HCT116 (cell line): ENCODE measurements around the gene SLC5A7. TPM values are rescaled to one million over a fixed set of nuclear protein-coding genes. Genes with fewer than 3 reads are reported as not detected.

Experiments used
- ATAC-seq: fragments of 200-7000 bp; cut with Tn5 transposase; 2 replicates; pipeline ENCODE4 v1.9.1; 2020; ENCODE audit warnings: mild to moderate bottlenecking, moderate library complexity
- BruUV-seq: library from RNA; stranded (reverse); fragments of 400-500 nt; replicated peaks from 2 replicates; lab custom pipeline; 2021; lab: Mats Ljungman, UMichigan
- CTCF ChIA-PET: fragments of 300-600 bp; sonication (Branson Sonifier 250); formaldehyde crosslinking; loops from one replicate; lab custom pipeline; 2021; ENCODE audit warnings: antibody characterized with exemption; lab: Charles Lee
- POLR2A ChIA-PET: fragments of 300-600, 350-600 bp; sonication (Branson Sonifier 250); formaldehyde crosslinking; loops from one replicate; lab custom pipeline; 2021; ENCODE audit warnings: antibody characterized with exemption; lab: Charles Lee
- RAD21 ChIA-PET, 2 experiments: fragments of 300-600 bp; sonication (Branson Sonifier 250); formaldehyde crosslinking; loops; one replicate each; lab custom pipeline; 2023; ENCODE audit warnings: low total read pairs in 2 of 2; ENCODE audit not compliant: uncharacterized antibody in 2 of 2, unreplicated experiment in 2 of 2, low non-redundant PET in 1 of 2; lab: Charles Lee
- DNase-seq: peaks from one replicate; pipeline ENCODE4 v3.0.0-alpha.2; 2010; ENCODE audit warnings: low read depth, low spot score
- H2AFZ ChIP-seq: fragments of 200-600 bp; shearing (Covaris generic), sonication (generic); 2 replicates; pipeline ENCODE4 v1.6.1; 2017; ENCODE audit warnings: low read depth, mixed run types, mixed read lengths, antibody characterized with exemption, low read length; ENCODE audit not compliant: poor library complexity, severe bottlenecking
- H3K27ac ChIP-seq: 2 replicates; pipeline ENCODE4 v1.5.1; 2012; ENCODE audit warnings: low read depth, low read length
- H3K27me3 ChIP-seq: fragments of 200-600 bp; sonication (generic); 2 replicates; pipeline ENCODE4 v1.6.1; 2016; ENCODE audit warnings: mixed run types, low read length, mixed read lengths; ENCODE audit not compliant: insufficient read depth
- H3K36me3 ChIP-seq, 2 experiments: fragments of 200-500 bp in 1 of 2; fragments of 200-600 bp in 1 of 2; sonication (Bioruptor generic) in 1 of 2; sonication (generic) in 1 of 2; 2 replicates each; pipeline versions ENCODE4 v1.5.1 to v1.6.1; 2014 to 2016; ENCODE audit warnings: low read length in 2 of 2, inconsistent platforms in 1 of 2, mixed read lengths in 1 of 2, mixed run types in 1 of 2; ENCODE audit not compliant: insufficient read depth in 2 of 2, control insufficient read depth in 1 of 2
- H3K4me1 ChIP-seq, 2 experiments: fragments of 200-600 bp in 1 of 2; sonication (generic) in 1 of 2; 2 replicates each; pipeline versions ENCODE4 v1.5.1 to v1.6.1; 2012 to 2017; ENCODE audit warnings: low read length in 2 of 2, inconsistent platforms in 1 of 2, mild to moderate bottlenecking in 1 of 2, mixed read lengths in 1 of 2, mixed run types in 1 of 2, moderate library complexity in 1 of 2; ENCODE audit not compliant: insufficient read depth in 2 of 2, control insufficient read depth in 1 of 2
- H3K4me2 ChIP-seq: fragments of 200-600 bp; sonication (generic); 2 replicates; pipeline ENCODE4 v1.6.1; 2017; ENCODE audit warnings: mixed run types, low read length, mixed read lengths
- H3K4me3 ChIP-seq, 2 experiments: fragments of 200-600 bp in 1 of 2; sonication (generic) in 1 of 2; replicated peaks in 1 of 2; 2 replicates each; pipeline ENCODE4 v1.5.1; 2011 to 2016; ENCODE audit warnings: low read length in 2 of 2, control low read depth in 1 of 2, low read depth in 1 of 2, mild to moderate bottlenecking in 1 of 2, mixed read lengths in 1 of 2, mixed run types in 1 of 2
- H3K79me2 ChIP-seq: fragments of 200-600 bp; sonication (generic); 2 replicates; pipeline ENCODE4 v1.6.1; 2017; ENCODE audit warnings: mild to moderate bottlenecking, mixed run types, low read length, moderate library complexity, mixed read lengths; ENCODE audit not compliant: insufficient read depth
- H3K9ac ChIP-seq: fragments of 200-600 bp; sonication (generic); 2 replicates; pipeline ENCODE4 v1.6.1; 2016; ENCODE audit warnings: low read length, mixed read lengths
- H3K9me2 ChIP-seq: fragments of 200-600 bp; sonication (generic), shearing (Covaris generic); 2 replicates; pipeline ENCODE4 v1.6.1; 2017; ENCODE audit warnings: mixed run types, mild to moderate bottlenecking, moderate library complexity; ENCODE audit not compliant: insufficient read depth
- H3K9me3 ChIP-seq, 2 experiments: fragments of 200-500 bp in 1 of 2; fragments of 200-600 bp in 1 of 2; sonication (Bioruptor generic) in 1 of 2; sonication (generic) in 1 of 2; 2 replicates each; pipeline ENCODE4 v1.6.1; 2014 to 2017; ENCODE audit warnings: low read length in 2 of 2, mixed read lengths in 2 of 2, inconsistent platforms in 1 of 2, low read depth in 1 of 2, mild to moderate bottlenecking in 1 of 2, mixed run types in 1 of 2, moderate library complexity in 1 of 2; ENCODE audit not compliant: control insufficient read depth in 1 of 2, insufficient read depth in 1 of 2
- H4K20me1 ChIP-seq: fragments of 200-600 bp; sonication (generic), shearing (Covaris generic); 2 replicates; pipeline ENCODE4 v1.6.1; 2017; ENCODE audit warnings: mixed run types, mild to moderate bottlenecking, moderate library complexity; ENCODE audit not compliant: insufficient read depth
- CBX3 ChIP-seq: IDR thresholded peaks from 2 replicates; pipeline ENCODE4 v1.6.1; 2012; ENCODE audit warnings: low read depth
- CEBPB ChIP-seq: IDR thresholded peaks from 2 replicates; pipeline ENCODE4 v1.6.1; 2012; ENCODE audit warnings: low read depth
- ELF1 ChIP-seq: IDR thresholded peaks from 2 replicates; pipeline ENCODE4 v1.6.1; 2012; ENCODE audit warnings: low read depth, borderline replicate concordance
- FOSL1 ChIP-seq: IDR thresholded peaks from 2 replicates; pipeline ENCODE4 v1.6.1; 2012; ENCODE audit warnings: low read depth
- JUND ChIP-seq: IDR thresholded peaks from 2 replicates; pipeline ENCODE4 v1.6.1; 2012
- POLR2A ChIP-seq: IDR thresholded peaks from 2 replicates; pipeline ENCODE4 v1.7.0; 2011; ENCODE audit warnings: borderline replicate concordance; ENCODE audit not compliant: insufficient read depth, insufficient read length; ENCODE audit errors: extremely low read depth
- POLR2AphosphoS5 ChIP-seq: IDR thresholded peaks from 2 replicates; pipeline ENCODE4 v1.6.1; 2011; ENCODE audit warnings: mild to moderate bottlenecking, low read depth, low read length, moderate library complexity
- RAD21 ChIP-seq: IDR thresholded peaks from 2 replicates; pipeline ENCODE4 v1.6.1; 2012; ENCODE audit warnings: low read depth, mild to moderate bottlenecking
- SIN3A ChIP-seq: IDR thresholded peaks from 2 replicates; pipeline ENCODE4 v1.6.1; 2012; ENCODE audit warnings: low read depth
- SRF ChIP-seq: IDR thresholded peaks from 2 replicates; pipeline ENCODE4 v1.6.1; 2012; ENCODE audit warnings: low read depth
- TCF7L2 ChIP-seq: IDR thresholded peaks from 2 replicates; pipeline ENCODE4 v1.7.0; 2011; ENCODE audit warnings: borderline replicate concordance, inconsistent platforms; ENCODE audit not compliant: insufficient read depth, insufficient read length; ENCODE audit errors: extremely low read depth
- YY1 ChIP-seq: IDR thresholded peaks from 2 replicates; pipeline ENCODE4 v1.6.1; 2011; ENCODE audit warnings: low read length, low read depth, moderate library complexity, mild to moderate bottlenecking; ENCODE audit not compliant: insufficient replicate concordance; ENCODE audit errors: extremely low read depth
- ZFX ChIP-seq: fragments of 450-650 bp; IDR thresholded peaks from 2 replicates; pipeline ENCODE4 v1.6.1; 2017
- ZNF274 ChIP-seq: fragments of 200-500 bp; sonication (Bioruptor generic); IDR thresholded peaks from 2 replicates; pipeline ENCODE4 v1.6.1; 2014; ENCODE audit warnings: mild to moderate bottlenecking, low read depth, low read length, inconsistent platforms
- intact Hi-C: fragments of 100-400 bp; cut with micrococcal nuclease; formaldehyde crosslinking; loops from 2 replicates; pipeline ENCODE4 v1.10.0; 2022
- total RNA-seq: library from RNA; stranded (reverse); gene quantifications from one replicate; pipeline ENCODE4 v1.2.1, GENCODE V29; 2021; ENCODE audit not compliant: unreplicated experiment
- TF ChIP-seq, protein P1 (sequence below): IDR thresholded peaks from 2 replicates; pipeline ENCODE4 v1.6.1; 2012; ENCODE audit warnings: low read depth
- TF ChIP-seq, protein P2 (sequence below): IDR thresholded peaks from 2 replicates; pipeline ENCODE4 v1.6.1; 2012
- TF ChIP-seq, protein P3 (sequence below): IDR thresholded peaks from 2 replicates; pipeline ENCODE4 v1.6.1; 2011; ENCODE audit warnings: mild to moderate bottlenecking, low read length, moderate library complexity; ENCODE audit not compliant: insufficient replicate concordance; ENCODE audit errors: extremely low read depth

Gene SLC5A7
- total RNA-seq, 1 experiment from 2014 or later = not detected

DNA sequence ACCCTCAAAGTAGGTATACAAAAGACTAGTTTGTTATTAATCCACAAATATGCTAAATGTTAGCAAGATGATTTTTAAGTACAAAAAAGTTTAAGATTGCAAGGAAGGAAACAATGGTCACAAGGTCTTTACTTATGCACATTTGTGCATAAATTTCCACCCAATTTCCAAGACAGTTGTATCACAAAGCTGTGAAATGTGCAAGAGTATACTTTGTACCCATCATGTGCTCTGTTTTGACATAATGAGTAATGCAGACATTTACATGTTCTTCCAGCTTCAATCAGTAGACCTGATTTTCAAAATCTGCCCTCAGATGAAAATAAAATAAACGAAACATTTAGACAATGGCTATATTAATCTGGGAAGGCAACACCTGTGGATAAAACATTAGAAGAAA lies 27.0 kb downstream of the SLC5A7 start:
- H3K79me2 ChIP-seq = no peaks in the 10 kb centered on the region
- H3K27ac ChIP-seq = no peak overlapping the region
- CTCF ChIA-PET = no interaction called here
- no peak for DNase-seq
- no peaks in the 10 kb centered on the region for H4K20me1 ChIP-seq
- H3K9me3 ChIP-seq = peaks cover 4 to 19% of the 10 kb centered on the region in 2 experiments; a peak in 2 of 4 replicates
- no peak overlapping the region for H3K4me2 ChIP-seq
- BruUV-seq = no TSS peak
- H3K4me1 ChIP-seq = no peaks in the 10 kb centered on the region
- no peaks in the 10 kb centered on the region for H3K36me3 ChIP-seq
- POLR2A ChIA-PET = no interaction called here
- intact Hi-C loops = no loop called here
- no peak overlapping the region for H3K9ac ChIP-seq
- no peaks in the 10 kb centered on the region for H3K27me3 ChIP-seq
- no peak overlapping the region for H3K4me3 ChIP-seq
- RAD21 ChIA-PET = no interaction called here
- H3K9me2 ChIP-seq = no peaks in the 10 kb centered on the region
- no peak for ATAC-seq
- H2AFZ ChIP-seq = no peak overlapping the region
- TF ChIP-seq POLR2AphosphoS5 (no peak), CBX3 (no peak), SIN3A (no peak), CEBPB (no peak), TCF7L2 (no peak), FOSL1 (no peak), RAD21 (no peak), JUND (no peak), ZFX (no peak), ELF1 (no peak), ZNF274 (no peak), YY1 (no peak), SRF (no peak), POLR2A (no peak)
- TF ChIP-seq, protein P1, sequence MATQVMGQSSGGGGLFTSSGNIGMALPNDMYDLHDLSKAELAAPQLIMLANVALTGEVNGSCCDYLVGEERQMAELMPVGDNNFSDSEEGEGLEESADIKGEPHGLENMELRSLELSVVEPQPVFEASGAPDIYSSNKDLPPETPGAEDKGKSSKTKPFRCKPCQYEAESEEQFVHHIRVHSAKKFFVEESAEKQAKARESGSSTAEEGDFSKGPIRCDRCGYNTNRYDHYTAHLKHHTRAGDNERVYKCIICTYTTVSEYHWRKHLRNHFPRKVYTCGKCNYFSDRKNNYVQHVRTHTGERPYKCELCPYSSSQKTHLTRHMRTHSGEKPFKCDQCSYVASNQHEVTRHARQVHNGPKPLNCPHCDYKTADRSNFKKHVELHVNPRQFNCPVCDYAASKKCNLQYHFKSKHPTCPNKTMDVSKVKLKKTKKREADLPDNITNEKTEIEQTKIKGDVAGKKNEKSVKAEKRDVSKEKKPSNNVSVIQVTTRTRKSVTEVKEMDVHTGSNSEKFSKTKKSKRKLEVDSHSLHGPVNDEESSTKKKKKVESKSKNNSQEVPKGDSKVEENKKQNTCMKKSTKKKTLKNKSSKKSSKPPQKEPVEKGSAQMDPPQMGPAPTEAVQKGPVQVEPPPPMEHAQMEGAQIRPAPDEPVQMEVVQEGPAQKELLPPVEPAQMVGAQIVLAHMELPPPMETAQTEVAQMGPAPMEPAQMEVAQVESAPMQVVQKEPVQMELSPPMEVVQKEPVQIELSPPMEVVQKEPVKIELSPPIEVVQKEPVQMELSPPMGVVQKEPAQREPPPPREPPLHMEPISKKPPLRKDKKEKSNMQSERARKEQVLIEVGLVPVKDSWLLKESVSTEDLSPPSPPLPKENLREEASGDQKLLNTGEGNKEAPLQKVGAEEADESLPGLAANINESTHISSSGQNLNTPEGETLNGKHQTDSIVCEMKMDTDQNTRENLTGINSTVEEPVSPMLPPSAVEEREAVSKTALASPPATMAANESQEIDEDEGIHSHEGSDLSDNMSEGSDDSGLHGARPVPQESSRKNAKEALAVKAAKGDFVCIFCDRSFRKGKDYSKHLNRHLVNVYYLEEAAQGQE = no peak
- TF ChIP-seq, protein P2, sequence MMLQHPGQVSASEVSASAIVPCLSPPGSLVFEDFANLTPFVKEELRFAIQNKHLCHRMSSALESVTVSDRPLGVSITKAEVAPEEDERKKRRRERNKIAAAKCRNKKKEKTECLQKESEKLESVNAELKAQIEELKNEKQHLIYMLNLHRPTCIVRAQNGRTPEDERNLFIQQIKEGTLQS = no peak
- TF ChIP-seq, protein P3, sequence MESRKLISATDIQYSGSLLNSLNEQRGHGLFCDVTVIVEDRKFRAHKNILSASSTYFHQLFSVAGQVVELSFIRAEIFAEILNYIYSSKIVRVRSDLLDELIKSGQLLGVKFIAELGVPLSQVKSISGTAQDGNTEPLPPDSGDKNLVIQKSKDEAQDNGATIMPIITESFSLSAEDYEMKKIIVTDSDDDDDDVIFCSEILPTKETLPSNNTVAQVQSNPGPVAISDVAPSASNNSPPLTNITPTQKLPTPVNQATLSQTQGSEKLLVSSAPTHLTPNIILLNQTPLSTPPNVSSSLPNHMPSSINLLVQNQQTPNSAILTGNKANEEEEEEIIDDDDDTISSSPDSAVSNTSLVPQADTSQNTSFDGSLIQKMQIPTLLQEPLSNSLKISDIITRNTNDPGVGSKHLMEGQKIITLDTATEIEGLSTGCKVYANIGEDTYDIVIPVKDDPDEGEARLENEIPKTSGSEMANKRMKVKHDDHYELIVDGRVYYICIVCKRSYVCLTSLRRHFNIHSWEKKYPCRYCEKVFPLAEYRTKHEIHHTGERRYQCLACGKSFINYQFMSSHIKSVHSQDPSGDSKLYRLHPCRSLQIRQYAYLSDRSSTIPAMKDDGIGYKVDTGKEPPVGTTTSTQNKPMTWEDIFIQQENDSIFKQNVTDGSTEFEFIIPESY = no peak
